Upper lobe of right lung (tissue), 1 donor: ENCODE data around the gene GCNT4. TPM values are rescaled to one million over a fixed set of nuclear protein-coding genes. Genes with fewer than 3 reads are reported as not detected.

Experiments
- ATAC-seq: fragments of 200-7000 bp; cut with Tn5 transposase; one replicate; pipeline ENCODE4 v1.9.1; 2020; ENCODE audit warnings: mild to moderate bottlenecking, moderate library complexity
- DNase-seq: peaks from one replicate; pipeline ENCODE4 v3.0.0-alpha.2; 2020
- H3K27ac ChIP-seq: fragments of 200-600 bp; one replicate; pipeline ENCODE4 v1.8.0; 2022
- H3K27me3 ChIP-seq: fragments of 200-600 bp; one replicate; pipeline ENCODE4 v1.8.0; 2022; ENCODE audit warnings: mild to moderate bottlenecking
- H3K36me3 ChIP-seq: fragments of 200-600 bp; one replicate; pipeline ENCODE4 v1.8.0; 2022
- H3K4me1 ChIP-seq: fragments of 200-600 bp; one replicate; pipeline ENCODE4 v1.8.0; 2022
- H3K4me3 ChIP-seq: fragments of 200-600 bp; one replicate; pipeline ENCODE4 v1.8.0; 2022; ENCODE audit warnings: mild to moderate bottlenecking
- H3K9me3 ChIP-seq: fragments of 200-600 bp; one replicate; pipeline ENCODE4 v1.8.0; 2022
- CTCF ChIP-seq: fragments of 200-600 bp; IDR thresholded peaks from one replicate; pipeline ENCODE4 v1.8.0; 2022; ENCODE audit warnings: antibody characterized with exemption
- intact Hi-C: fragments of 100-400 bp; cut with DNase I; formaldehyde crosslinking; loops from one replicate; pipeline ENCODE4 v1.11.0; 2022
- total RNA-seq: library from RNA; stranded (reverse); fragmentation: NEBNext Ultra II Directional; extraction: Animal tissue kit (Norgen Biotek cat#: 25700); gene quantifications from one replicate; pipeline ENCODE4 v1.2.1, GENCODE V29; 2021
- donor health status: DM: no; HTN: yes; CAD: no; lungs with severe emphysema.

The GCNT4 gene
- total RNA-seq, 1 donor from 2014 or later, result 2.8 TPM

GRCh38 chr5:75021219-75021618 is 31.1 kb downstream of the GCNT4 start:
- intact Hi-C loops, result no loop called here
- DNase-seq, result no peak

DNA sequence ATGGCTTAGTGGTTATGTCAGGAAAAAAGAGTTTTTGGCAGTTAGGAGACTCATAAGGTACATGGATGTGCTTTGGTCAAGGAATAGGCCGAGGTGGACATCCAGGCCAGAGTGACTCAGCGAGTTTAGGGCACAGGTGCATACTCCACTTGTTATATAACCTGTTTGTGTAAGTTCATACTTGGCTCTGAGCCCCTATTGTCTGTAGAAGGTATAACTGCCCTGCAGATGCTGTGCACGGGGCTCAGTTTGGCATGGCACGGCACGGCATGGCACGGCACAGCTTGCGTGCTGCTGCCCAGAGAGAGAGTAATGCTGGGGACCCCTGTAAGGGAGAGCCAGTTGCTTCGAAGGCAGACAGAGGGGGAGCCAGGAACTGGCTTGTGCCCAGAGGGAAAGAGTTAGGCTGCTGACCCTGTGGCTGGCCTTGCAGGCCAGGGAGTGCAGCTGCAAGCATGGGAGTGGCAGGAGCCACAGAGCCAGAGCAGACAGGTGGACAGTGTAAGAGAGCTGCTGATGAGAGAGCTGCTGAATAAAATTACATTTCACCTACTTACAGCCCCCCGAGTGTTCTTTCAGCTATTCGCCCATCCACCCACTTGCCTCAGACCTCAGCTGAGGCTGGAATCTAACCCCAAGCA is 32.2 kb downstream of the GCNT4 start:
- no peaks in the 10 kb centered on the region for H3K36me3 ChIP-seq

More at GRCh38 chr5:75021219-75021618, 31.1 kb downstream of the GCNT4 start:
- ATAC-seq, result no peak
- Histone ChIP-seq H3K36me3 (no peaks in the 10 kb centered on the region), H3K4me3 (no peak overlapping the region), H3K9me3 (no peaks in the 10 kb centered on the region), H3K27me3 (no peaks in the 10 kb centered on the region), H3K4me1 (no peaks in the 10 kb centered on the region), H3K27ac (no peak overlapping the region)
- TF ChIP-seq CTCF, result no peak

DNA sequence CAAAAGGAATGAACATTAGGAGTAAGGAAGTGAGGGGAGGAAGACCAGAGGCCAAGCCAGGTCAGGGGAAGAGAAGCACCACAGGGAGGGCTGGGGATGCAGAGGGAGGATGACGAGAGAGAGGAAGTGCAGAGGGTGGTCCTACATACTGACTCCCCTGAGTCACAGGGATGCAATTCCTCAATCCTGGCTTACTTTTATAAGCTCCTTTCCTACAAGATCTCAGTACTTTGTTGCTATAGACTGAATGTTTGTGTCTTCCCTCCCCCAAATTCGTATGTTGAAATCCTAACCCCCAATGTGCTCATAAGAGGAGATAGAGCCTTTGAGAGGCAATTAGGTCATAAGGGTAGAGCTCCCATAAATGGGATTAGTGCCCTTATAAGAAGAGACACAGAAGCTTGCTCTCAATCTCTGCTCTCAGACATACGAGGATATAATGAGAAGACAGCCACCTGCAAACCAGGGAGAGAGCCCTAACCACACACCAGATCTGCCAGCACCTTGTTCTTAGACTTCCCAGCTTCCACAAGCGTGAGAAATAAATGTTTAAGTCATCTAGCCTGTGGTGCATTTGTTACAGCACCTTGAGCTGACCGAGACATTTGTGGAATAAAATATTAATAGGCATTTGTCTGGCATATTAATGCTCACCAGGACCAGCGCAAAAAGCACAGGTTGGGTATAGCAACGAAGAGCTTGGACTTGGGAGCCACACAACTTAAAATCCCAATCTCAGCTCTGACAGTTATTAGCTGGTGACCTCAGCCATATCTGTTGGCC is 33.4 kb downstream of the GCNT4 start:
- Histone ChIP-seq H3K4me1 (no peaks in the 10 kb centered on the region), H3K36me3 (no peaks in the 10 kb centered on the region), H3K27ac (no peak overlapping the region), H3K27me3 (no peaks in the 10 kb centered on the region), H3K9me3 (no peaks in the 10 kb centered on the region), H3K4me3 (no peak overlapping the region)
- ATAC-seq (no peak), DNase-seq (no peak)
- intact Hi-C loops, result no loop called here
- no peak for TF ChIP-seq CTCF

More for the DNA sequence above, 32.2 kb downstream of the GCNT4 start:
- intact Hi-C loops, result no loop called here
- H3K4me3 ChIP-seq, result no peak overlapping the region
- no peak for TF ChIP-seq CTCF
- no peaks in the 10 kb centered on the region for H3K27me3 ChIP-seq
- ATAC-seq (no peak), DNase-seq (no peak)
- H3K4me1 ChIP-seq, result no peaks in the 10 kb centered on the region
- no peak overlapping the region for H3K27ac ChIP-seq
- H3K9me3 ChIP-seq, result no peaks in the 10 kb centered on the region

GRCh38 chr5:75017971-75018370 is 34.4 kb downstream of the GCNT4 start:
- H3K36me3 ChIP-seq, result no peaks in the 10 kb centered on the region
- DNase-seq, result no peak

DNA sequence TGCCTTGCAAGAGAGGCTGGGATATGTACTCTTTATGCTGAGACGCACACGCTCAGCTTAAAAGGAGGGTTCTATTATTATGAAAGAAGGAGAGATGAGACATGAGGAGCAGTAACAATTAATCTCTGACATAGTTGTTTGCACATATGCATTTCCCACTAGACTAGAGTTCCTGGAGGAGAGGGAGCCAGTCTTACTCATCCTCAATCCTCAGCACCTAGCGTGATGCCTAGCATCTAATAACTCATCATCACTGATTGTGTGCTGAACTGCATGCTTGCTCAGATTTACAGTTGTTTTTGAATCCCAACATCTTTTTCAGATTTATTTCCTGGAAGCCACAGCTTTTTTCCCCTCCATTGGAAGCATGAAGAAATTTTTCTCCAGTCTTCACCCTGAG is 35.5 kb downstream of the GCNT4 start:
- DNase-seq (no peak), ATAC-seq (no peak)
- TF ChIP-seq CTCF, result no peak
- Histone ChIP-seq H3K36me3 (no peaks in the 10 kb centered on the region), H3K27ac (no peak overlapping the region), H3K9me3 (no peaks in the 10 kb centered on the region), H3K27me3 (no peaks in the 10 kb centered on the region), H3K4me3 (no peak overlapping the region), H3K4me1 (no peaks in the 10 kb centered on the region)
- intact Hi-C loops, result no loop called here

More at GRCh38 chr5:75017971-75018370, 34.4 kb downstream of the GCNT4 start:
- Histone ChIP-seq H3K4me1 (no peaks in the 10 kb centered on the region), H3K27me3 (no peaks in the 10 kb centered on the region), H3K4me3 (no peak overlapping the region), H3K27ac (no peak overlapping the region), H3K9me3 (no peaks in the 10 kb centered on the region)
- no peak for ATAC-seq
- no peak for TF ChIP-seq CTCF
- intact Hi-C loops, result no loop called here
